ACC112 (cell line): ENCODE measurements around the gene PRPF38A.

Source experiments
- H2AFZ ChIP-seq: fragments of 200-600 bp; sonication (generic); one replicate; pipeline ENCODE4 v1.6.0; 2017; ENCODE audit warnings: antibody characterized with exemption, low read length; ENCODE audit not compliant: unreplicated experiment
- H3K27ac ChIP-seq: fragments of 200-600 bp; sonication (generic); 2 replicates; pipeline ENCODE4 v1.5.1; 2014; ENCODE audit warnings: low read depth, mild to moderate bottlenecking, antibody characterized with exemption, low read length, moderate library complexity
- H3K27me3 ChIP-seq: fragments of 200-600 bp; sonication (generic); 2 replicates; pipeline ENCODE4 v1.6.1; 2014; ENCODE audit warnings: mild to moderate bottlenecking, antibody characterized with exemption, low read length, moderate library complexity, mixed read lengths; ENCODE audit not compliant: insufficient read depth
- H3K36me3 ChIP-seq: fragments of 200-600 bp; sonication (generic); 2 replicates; pipeline ENCODE4 v1.6.1; 2016; ENCODE audit warnings: mild to moderate bottlenecking, antibody characterized with exemption, low read length, moderate library complexity, mixed read lengths; ENCODE audit not compliant: insufficient read depth
- H3K4me1 ChIP-seq: fragments of 200-600 bp; sonication (generic); one replicate; pipeline ENCODE4 v1.6.1; 2016; ENCODE audit warnings: low read length, mixed read lengths; ENCODE audit not compliant: insufficient read depth, unreplicated experiment, control insufficient read depth
- H3K4me3 ChIP-seq: fragments of 200-600 bp; sonication (generic); 2 replicates; pipeline ENCODE4 v1.5.1; 2014; ENCODE audit warnings: mild to moderate bottlenecking, low read depth, low read length
- H3K79me2 ChIP-seq: fragments of 200-600 bp; sonication (generic); one replicate; pipeline ENCODE4 v1.6.0; 2016; ENCODE audit warnings: low read length; ENCODE audit not compliant: control insufficient read depth, unreplicated experiment, insufficient read depth

The PRPF38A gene

DNA sequence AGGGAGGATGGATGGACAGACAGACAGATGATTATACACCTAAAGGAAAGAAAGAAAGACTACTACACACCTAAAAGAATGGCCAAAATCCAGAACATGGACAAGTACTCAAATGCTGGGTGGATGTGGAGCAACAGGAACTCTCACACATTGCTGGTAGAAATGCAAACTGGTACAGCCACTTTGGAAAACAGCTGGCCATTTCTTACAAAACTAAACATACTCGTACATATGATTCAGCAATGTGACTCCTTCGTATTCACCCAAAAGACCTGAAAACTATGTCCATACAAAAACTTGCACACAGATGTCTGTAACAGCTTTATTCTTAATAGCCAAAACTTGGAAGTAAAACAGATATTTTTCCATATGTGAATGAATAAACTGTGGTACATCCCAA, 51.3 kb downstream of the PRPF38A start:
- Histone ChIP-seq H3K4me1 (no peaks in the 10 kb centered on the region), H3K36me3 (peaks cover 4% of the 10 kb centered on the region; the same call in 1 of the 2 replicates), H3K4me3 (no peak overlapping the region), H3K27ac (no peak overlapping the region), H3K79me2 (no peaks in the 10 kb centered on the region), H2AFZ (no peak overlapping the region), H3K27me3 (no peaks in the 10 kb centered on the region)

DNA sequence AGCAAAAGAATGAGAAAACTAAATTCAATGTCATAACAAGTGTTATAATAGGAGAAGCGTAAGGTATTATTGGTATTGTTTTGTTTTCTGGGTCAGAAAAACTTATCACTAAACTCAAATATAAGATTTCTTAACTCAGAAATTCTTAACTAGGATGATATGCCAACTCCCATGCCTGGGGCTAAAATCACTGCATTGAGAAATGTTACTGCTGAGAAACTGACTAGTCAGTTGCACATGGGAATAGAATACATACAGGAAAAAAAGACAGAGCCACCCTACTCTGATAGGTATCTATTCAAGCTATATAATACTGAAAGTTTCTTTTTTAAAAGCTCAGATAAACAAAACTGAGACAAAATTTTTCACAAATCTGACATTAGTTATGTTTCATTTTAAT, 56.3 kb downstream of the PRPF38A start:
- H3K4me3 ChIP-seq: no peak overlapping the region
- no peaks in the 10 kb centered on the region for H3K27me3 ChIP-seq
- no peaks in the 10 kb centered on the region for H3K79me2 ChIP-seq
- no peak overlapping the region for H2AFZ ChIP-seq
- no peaks in the 10 kb centered on the region for H3K4me1 ChIP-seq
- H3K36me3 ChIP-seq: no peaks in the 10 kb centered on the region
- no peak overlapping the region for H3K27ac ChIP-seq

GRCh38 chr1:52461821-52462220, 57.4 kb downstream of the PRPF38A start:
- Histone ChIP-seq H2AFZ (no peak overlapping the region), H3K27ac (no peak overlapping the region), H3K4me3 (no peak overlapping the region), H3K27me3 (no peaks in the 10 kb centered on the region), H3K79me2 (no peaks in the 10 kb centered on the region), H3K36me3 (no peaks in the 10 kb centered on the region), H3K4me1 (no peaks in the 10 kb centered on the region)

DNA sequence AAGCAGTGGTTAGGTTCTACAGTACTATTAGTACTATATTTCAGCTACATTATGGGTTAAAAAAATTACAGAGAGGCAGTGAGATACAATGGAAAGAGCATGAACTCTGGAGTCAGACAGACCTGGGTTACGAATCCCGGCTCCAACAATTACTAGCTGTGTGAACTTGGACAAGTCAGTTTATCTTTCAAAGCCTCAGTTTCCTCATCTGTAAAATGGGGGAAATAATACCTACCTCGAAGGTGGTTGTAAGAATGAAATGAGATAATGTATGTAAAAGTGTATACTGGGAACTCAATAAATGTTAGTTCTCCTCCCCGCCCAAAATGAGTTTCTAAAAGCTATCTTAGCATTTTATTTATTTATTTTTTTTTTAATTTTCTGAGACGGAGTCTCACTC, 59.5 kb downstream of the PRPF38A start:
- Histone ChIP-seq H3K27ac (no peak overlapping the region), H3K36me3 (0 out of 2 replicates have a peak, but pooled peaks cover 6% of the 10 kb centered on the region), H2AFZ (no peak overlapping the region), H3K27me3 (no peaks in the 10 kb centered on the region), H3K4me3 (no peak overlapping the region), H3K4me1 (no peaks in the 10 kb centered on the region), H3K79me2 (no peaks in the 10 kb centered on the region)

DNA sequence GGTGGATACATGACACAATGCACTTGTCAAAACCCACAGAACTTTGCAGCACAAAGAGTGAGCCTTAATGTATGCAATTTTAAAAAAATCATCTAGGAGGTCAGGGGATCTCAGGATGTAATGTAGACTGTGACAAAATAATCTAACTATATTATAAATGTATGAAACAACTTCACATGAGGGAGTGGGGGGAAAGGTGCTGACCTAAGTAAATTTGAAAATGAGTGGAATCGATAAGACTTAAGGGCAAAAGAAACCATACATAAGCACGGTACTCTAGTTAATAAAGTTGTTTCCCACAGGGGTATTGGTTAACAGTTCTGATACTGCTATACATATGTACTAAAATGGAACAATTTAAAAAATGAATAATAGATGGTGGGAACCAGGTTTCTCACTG, 64.7 kb downstream of the PRPF38A start:
- Histone ChIP-seq H3K27ac (no peak overlapping the region), H3K4me3 (no peak overlapping the region), H3K79me2 (no peaks in the 10 kb centered on the region), H3K4me1 (no peaks in the 10 kb centered on the region), H3K36me3 (0 out of 2 replicates have a peak, but pooled peaks cover 6% of the 10 kb centered on the region), H2AFZ (no peak overlapping the region), H3K27me3 (no peaks in the 10 kb centered on the region)
